GM18526 (cell line): Measurements from ENCODE around the gene SARS2.

Experiments
- POLR2A ChIP-seq: IDR thresholded peaks from 3 replicates; pipeline ENCODE4 v1.6.1; 2011; ENCODE audit not compliant: insufficient read length; ENCODE audit errors: extremely low read depth

The SARS2 gene, protein sequence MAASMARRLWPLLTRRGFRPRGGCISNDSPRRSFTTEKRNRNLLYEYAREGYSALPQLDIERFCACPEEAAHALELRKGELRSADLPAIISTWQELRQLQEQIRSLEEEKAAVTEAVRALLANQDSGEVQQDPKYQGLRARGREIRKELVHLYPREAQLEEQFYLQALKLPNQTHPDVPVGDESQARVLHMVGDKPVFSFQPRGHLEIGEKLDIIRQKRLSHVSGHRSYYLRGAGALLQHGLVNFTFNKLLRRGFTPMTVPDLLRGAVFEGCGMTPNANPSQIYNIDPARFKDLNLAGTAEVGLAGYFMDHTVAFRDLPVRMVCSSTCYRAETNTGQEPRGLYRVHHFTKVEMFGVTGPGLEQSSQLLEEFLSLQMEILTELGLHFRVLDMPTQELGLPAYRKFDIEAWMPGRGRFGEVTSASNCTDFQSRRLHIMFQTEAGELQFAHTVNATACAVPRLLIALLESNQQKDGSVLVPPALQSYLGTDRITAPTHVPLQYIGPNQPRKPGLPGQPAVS

DNA sequence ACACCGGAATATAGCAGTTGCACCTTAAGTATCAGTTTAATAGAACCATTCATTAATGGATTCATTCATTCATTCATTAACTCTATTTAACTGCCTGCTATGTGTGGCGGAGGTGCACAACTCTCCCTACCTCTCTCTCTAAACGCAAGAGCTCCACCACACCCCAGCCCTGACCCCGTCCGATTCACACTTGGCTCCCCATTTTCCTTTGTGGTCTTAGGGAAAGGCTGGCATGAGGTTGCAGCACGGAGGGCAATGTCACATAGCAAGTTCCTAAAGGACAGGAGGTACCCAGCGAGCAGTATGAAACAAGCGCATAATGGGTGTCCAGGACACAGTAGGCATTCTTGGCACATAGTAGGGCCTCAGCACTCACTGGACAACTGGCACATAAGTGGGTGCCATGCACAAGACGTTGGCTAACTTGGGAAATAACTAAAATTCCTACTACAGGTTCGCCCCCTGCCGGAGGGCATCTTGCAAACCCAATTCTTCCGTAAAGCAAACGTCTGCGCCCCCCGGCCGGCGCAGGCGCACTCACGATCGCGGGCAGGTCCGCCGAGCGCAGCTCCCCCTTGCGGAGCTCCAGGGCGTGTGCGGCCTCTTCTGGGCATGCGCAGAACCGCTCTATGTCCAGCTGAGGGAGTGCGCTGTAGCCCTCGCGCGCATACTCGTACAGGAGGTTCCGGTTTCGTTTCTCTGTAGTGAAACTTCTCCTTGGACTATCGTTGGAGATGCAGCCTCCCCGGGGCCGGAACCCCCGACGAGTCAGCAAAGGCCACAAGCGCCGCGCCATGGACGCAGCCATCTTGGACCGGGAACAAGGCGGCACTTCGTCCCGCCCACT is at the start of gene SARS2:
Gene SARS2 (minus strand): TSS at position 835 of the 847 bp plus-strand sequence. CDS start 27 bp downstream, at position 808.
- TF ChIP-seq POLR2A: no peak

DNA sequence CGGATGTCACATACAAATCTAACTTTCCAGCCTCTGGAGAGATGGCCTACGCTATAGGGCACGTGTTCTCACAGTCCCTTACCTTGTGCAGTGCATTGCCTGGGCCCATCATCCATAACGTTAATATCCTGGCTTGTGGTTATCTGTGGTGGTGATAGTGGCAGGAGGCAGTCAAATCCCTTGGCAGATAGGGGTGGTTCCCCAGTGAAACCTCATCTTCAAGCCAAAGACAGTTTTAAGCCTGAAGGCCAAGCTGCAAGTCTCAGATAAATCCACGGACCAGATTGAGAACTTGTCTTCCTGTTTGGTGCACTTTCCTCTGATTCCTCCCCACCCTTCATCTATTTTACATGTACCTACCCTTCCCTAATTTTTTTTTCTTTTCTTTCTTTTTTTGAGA is 49.2 kb upstream of the SARS2 start:
- TF ChIP-seq POLR2A: no peak

DNA sequence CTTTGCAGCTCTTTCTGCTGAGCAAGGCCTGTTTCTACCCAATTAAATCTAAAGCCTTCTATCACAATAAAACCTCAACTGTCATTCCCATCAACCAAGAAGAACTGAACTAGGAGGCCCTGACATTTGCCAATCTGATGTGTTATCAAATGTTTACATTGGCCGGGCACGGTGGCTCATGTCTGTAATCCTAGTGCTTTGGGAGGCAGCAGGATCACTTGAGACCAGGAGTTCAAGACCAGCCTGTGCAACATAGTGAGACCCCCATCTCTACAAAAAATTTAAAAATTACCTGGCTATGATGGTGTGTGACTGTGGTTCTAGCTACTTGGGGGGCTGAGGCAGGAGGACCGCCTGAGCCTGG is 47.7 kb upstream of the SARS2 start:
- no peak for TF ChIP-seq POLR2A

DNA sequence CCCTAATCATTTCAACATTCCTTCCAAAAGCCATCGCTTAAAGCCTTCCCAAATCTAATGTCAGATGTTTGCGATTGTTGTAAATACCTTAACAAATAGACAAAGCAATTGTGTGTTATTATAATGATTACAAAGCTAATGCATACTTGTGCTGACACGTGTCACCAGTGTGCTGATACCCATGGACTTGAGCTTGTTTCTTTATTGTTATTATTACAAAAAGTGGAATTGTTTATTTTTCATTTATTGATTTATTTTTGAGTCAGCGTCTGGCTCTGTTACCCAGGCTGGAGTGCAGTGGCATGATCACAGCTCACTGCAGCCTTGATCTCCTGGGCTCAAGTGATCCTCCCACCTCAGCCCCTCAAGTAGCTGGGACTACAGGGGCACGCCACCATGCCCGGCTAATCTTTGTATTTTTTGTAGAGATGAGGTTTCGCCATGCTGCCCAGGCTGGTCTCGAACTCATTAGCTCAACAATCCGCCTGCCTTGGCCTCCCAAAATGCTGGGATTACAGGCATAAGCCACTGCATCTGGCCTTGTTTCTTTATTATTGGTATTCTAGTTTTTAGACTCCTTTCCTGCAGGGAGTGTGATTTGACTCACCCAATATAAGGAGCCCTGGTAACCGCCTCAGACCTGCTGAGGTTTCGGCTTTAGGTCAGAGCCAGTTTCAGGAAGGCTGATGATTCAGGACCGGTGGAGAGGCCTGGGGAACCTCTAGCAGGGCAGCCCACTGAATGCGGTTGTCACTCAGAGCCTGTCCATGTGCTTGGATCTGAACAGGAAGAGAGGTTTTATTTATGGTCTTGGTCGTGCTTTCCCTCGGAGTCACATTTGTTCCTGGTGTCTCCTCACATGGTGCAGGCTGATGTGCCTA is 47.1 kb upstream of the SARS2 start:
- TF ChIP-seq POLR2A: no peak

DNA sequence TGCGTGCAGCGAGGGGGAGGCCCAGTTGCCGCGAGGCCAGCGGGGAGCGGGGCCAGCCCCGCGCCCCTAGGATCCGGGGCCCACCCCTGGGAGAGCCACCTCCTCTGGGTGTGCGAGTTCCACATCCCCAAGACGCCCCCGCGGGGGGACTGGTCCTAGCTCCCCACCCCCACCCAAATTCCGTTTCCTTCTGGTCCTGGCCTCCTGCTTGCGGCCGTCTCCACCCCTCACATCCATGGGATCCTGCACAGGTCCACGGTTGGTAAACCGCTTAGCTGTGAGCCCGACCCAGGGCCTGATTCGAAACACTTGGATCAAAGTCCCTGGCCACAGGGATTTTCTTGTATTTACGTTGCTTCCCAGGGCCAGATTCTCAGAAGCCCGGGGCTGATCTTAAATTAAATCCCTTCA is 45.3 kb upstream of the SARS2 start:
- TF ChIP-seq POLR2A: no peak

DNA sequence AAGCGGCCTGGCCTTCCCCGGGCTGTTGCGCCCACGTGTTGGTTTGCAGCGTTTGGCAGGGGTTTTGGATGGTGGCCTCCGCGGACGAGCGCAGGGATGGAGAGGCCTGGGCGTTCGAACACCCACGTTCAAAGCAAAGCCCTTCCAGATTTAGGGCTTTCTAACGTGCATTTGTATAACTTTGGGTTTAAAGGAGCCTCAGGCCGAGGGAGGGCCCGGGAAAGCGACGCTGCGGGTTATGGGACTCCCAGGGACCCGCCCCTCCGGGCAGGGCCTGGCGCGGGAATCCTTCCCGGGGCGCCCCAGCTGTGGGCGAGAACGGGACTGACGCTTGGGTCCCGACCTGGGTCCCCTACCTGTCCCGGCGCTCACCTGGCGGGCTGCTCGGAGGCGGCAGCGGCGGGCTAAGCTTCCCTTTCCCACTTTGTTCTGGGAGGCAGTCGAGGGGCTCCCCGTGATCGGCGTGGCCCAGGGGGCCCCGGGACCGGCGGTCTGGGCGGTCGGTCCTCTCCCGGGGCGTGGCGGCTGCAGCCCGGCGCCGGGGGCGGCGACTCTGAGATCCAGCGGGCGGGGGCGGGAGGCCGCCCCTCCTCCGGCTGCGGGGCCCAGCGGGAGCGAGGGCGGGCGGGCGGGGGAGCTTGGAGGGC is 44.8 kb upstream of the SARS2 start, which contains the start of gene FBXO17:
Gene FBXO17 (minus strand): TSS at position 529 of the 647 bp plus-strand sequence. CDS start 25,423 bp downstream, outside the sequence.
- TF ChIP-seq POLR2A: no peak

DNA sequence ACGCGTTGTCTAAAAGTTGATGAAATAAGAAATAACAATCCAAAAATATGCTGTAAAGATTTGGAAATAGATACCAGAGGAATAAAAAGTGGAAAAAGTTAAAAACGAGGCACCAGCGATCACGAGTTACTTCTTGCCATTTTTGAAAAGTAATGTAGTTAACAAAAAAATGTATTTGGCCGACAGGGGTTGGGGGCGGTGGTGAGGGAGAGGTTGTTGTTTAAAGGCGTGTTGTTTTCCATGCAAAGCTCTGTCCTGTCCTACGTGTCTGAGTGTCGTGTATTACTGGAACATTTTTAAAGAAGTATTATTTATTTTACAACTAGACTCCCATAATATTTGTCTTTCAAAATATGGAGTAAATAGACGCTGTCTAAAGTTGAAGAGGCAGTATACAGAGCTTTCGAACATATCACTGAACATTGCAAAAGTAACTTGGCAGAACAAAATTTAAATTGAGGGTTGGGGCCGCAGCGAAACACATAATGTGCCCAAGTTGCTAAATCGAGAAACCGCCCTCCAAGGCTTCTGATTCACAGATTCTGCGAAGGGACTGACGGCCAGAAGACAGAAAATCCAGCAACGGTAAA is 44.2 kb upstream of the SARS2 start:
- TF ChIP-seq POLR2A: no peak

DNA sequence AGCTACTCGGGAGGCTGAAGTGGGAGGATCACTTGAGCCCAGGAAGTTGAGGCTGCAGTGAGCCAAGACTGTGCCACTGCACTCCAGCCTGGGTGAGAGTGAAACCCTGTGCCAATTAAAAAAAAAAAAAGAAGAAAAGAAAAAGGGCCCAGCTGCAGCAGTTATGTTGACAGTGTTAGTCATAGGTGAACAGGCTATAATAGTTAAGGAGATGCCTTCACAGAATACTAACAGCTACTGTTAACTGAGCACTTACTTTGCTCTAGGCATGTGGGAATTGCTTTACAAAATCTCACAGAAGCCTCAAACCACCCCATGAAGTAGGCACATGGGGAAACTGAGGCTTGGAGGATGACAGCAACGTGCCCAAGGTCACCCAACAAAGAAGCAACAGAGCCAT is 41.1 kb upstream of the SARS2 start:
- no peak for TF ChIP-seq POLR2A

DNA sequence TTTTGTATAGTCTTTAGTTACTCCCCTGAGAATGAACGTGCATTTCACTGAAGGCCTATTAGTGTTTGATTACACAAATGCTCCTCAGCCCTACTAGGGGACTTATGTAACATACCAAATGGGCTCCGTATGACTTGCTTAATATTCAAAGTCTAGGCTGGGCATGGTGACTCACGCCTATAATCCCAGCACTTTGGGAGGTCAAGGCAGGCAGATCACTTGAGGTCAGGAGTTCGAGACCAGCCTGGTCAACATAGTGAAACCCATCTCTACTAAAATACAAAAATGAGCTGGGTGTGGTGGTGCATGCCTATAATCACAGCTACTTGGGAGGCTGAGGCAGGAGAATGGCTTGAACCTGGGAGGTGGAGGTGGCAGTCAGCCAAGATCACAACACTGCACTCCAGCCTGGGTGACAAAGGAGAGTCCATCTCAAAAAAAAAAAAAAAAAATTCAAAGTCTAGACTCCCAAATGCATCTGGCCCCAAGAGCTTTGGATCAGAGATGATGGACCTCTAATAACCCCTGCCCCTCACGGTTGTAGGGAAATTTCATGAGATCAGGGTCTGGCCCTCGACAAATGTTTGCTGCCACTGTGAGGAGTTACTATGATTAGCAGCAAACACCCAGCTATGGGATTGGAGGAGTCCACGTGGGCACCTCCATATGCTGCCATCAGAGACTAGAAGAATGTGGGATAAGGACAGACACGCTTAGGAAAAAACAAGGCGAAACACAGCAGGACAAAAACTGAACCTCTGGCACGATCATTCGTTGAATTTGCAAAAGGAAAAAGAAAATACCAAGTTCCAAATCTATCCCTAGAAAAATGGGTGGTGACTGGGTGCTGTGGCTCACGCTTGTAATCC is 40.3 kb upstream of the SARS2 start:
- TF ChIP-seq POLR2A: no peak

DNA sequence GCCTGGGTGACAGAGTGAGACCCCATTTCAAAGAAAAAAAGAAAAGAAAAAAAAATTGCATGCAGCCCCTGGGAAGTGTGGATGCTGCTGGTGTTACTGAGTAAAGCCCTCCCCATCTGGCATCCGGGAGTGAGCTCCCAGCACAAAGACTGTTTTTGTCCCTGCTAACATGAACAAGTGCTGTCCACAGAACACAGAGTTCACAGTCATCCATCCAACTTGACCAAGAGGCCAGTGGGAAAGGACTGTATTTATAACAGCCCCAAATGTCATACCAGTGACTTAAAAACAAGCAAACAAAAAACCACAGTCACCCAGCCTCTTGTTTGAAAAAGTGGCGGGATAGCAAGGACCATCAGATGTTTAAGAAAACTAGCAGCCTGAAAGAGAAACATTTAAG is 34.2 kb upstream of the SARS2 start:
- TF ChIP-seq POLR2A: no peak

DNA sequence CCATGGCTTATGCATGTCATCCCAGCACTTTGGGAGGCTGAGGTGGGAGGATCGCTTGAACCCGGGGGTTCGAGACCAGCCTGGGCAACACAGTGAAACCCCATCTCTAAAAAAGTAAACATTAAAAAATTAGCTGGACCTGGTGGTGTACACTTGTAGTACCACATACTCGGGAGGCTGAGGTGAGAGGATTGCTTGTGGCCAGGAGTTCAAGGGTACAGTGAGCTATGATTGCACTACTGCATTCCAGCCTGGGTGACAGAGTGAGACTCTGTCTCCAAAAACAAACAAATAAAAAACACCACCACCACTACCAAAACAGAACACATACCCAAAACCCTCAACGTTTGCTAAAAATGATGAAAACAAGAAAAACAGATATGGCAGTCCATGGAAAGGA is 29.1 kb upstream of the SARS2 start:
- no peak for TF ChIP-seq POLR2A

DNA sequence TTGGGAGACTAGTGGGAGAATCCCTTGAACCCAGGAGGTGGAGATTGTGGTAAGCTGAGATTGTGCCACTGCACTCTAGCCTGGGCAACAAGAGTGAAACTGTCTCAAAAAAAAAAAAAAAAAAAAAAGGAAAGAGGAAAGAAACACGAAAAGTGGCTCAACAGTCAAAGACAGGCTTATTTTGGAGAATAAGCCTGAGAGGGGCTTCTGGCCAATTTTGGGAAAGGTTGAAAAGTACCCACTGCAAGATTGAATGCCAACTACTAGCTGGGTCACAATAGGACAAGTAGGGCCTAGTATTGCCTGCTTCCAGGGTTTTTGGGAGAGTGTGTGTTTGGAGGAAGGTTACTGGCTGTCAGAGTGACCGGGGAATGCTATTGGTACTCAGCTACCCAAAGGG is 27.7 kb upstream of the SARS2 start:
- no peak for TF ChIP-seq POLR2A

DNA sequence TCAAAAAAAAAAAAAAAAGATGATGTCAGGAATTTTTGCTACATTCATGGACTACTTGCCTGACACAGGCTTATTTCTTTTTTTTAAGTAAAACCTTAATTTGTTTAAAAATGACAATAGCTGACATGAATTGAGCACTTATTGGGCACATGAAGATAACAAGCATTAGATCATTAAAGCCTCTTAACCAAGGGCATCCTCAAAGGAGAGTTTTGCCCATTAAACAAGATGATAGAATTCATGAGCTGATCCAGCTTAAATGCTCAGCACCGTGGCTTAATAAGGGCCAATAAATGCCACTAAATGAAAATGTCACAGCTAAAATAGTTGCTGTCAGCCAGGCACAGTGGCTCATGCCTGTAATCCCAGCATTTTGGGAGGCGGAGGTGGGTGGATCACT is 25.7 kb upstream of the SARS2 start:
- TF ChIP-seq POLR2A: no peak
